PC-9 (cell line): ENCODE results near the gene KCNT2.

Experiments used
- EZH2 ChIP-seq: fragments of 200-600 bp; sonication (generic); IDR thresholded peaks from 2 replicates; pipeline ENCODE4 v1.8.0; 2017; ENCODE audit warnings: antibody characterized with exemption, low read depth
- TF ChIP-seq, protein P1 (sequence below): fragments of 200-600 bp; sonication (generic); conservative IDR thresholded peaks from 2 replicates; pipeline ENCODE4 v1.6.1; 2017; ENCODE audit warnings: mixed run types, antibody characterized with exemption, mild to moderate bottlenecking, moderate library complexity

DNA sequence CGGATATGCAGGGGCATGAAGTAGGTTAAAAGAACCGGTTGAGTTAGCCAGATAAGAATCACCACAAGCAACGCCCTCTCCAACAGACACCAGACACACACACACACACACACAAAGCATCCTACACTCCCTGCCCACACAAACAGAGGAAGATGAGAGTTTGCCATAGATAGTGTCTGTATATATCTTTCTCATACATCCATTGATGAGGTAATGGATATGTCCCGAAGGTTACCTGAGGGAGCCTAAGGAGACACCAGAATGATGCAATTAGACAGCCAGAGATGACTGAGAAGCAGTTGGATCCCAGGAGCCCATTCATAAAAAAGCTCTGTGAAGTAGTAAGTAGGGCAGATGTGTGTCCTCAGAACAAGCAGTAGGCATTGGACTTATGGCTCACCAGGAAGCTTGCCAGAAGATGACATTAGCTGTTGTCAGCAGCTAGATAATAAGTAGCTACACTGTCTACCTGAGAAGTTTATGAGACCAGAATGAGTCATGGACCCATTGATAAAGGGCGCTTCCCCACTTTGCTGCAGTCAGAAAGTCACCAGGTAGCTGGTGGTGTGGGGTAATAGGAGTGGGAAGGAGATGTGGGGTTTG is 247.0 kb downstream of the KCNT2 start:
- TF ChIP-seq, protein P1, sequence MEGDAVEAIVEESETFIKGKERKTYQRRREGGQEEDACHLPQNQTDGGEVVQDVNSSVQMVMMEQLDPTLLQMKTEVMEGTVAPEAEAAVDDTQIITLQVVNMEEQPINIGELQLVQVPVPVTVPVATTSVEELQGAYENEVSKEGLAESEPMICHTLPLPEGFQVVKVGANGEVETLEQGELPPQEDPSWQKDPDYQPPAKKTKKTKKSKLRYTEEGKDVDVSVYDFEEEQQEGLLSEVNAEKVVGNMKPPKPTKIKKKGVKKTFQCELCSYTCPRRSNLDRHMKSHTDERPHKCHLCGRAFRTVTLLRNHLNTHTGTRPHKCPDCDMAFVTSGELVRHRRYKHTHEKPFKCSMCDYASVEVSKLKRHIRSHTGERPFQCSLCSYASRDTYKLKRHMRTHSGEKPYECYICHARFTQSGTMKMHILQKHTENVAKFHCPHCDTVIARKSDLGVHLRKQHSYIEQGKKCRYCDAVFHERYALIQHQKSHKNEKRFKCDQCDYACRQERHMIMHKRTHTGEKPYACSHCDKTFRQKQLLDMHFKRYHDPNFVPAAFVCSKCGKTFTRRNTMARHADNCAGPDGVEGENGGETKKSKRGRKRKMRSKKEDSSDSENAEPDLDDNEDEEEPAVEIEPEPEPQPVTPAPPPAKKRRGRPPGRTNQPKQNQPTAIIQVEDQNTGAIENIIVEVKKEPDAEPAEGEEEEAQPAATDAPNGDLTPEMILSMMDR, result no peak
- TF ChIP-seq EZH2, result no peak
